ENCODE data around the gene P2RX6. TPM values are rescaled to one million over a fixed set of nuclear protein-coding genes. Genes with fewer than 3 reads are reported as not detected.

P2RX6 gene
- total and polyA plus RNA-seq, 7 experiments from 2014 or later, result 0.15 to 1.7 (median 0.65) TPM; not detected in 1

- Histone ChIP-seq H3K27ac (ENCODE audit: low read depth, low read length) (no peak overlapping the region), H3K27me3 (ENCODE audit: control insufficient read depth in 2 of 2, insufficient read depth in 2 of 2, low read length in 2 of 2) (no peaks in the 10 kb centered on the region), H3K36me3 (ENCODE audit: control insufficient read depth in 2 of 3, insufficient read depth in 3 of 3, low read length in 3 of 3) (peaks cover 0 to 64% (median 7%) of the 10 kb centered on the region in 3 experiments), H3K4me3 (ENCODE audit: low read length) (no peak overlapping the region), H3K9me3 (ENCODE audit: control insufficient read depth in 2 of 3, low read length in 3 of 3) (no peaks in the 10 kb centered on the region), H3K4me1 (ENCODE audit: control insufficient read depth in 2 of 2, insufficient read depth in 2 of 2, low read length in 2 of 2) (peaks cover 0 to 5% of the 10 kb centered on the region in 2 donors)
- peaks cover 0 to 16% (median 8%) of the 10 kb centered on the region in 7 donors for H3K4me1 Mint-ChIP-seq
- no peak overlapping the region for H3K27ac Mint-ChIP-seq
- no peak for DNase-seq
- H3K27me3 Mint-ChIP-seq, result no peaks in the 10 kb centered on the region
- POLR2A ChIA-PET, result interaction anchor here (1.7 to 2.7 kb wide), 2 partner anchors 7 to 13 kb away, joined by 8 to 21 read pairs; partner anchors contain the start of genes LZTR1 and THAP7
- CTCF ChIA-PET, result no interaction called here
- H3K4me3 Mint-ChIP-seq, result no peak overlapping the region
- intact Hi-C loops (cut with micrococcal nuclease), result loop anchor here in 1 of 2 donors (10.0 kb wide), 1 partner anchor 855 kb away; no protein-coding TSS in a partner anchor
- peaks cover 0 to 1% (median 0%) of the 10 kb centered on the region in 11 donors for H3K9me3 Mint-ChIP-seq
- peaks cover 0 to 12% (median 5%) of the 10 kb centered on the region in 5 donors for H3K36me3 Mint-ChIP-seq
- no peak for ATAC-seq
These were observed 25.4 kb upstream of the P2RX6 start for GRCh38 chr22:20989323-20990138.

GRCh38 chr22:20990184-20991180 is 24.5 kb upstream of the P2RX6 start:
- Mint-ChIP-seq H3K4me1 (peaks cover 0 to 16% (median 8%) of the 10 kb centered on the region in 7 donors), H3K27me3 (no peaks in the 10 kb centered on the region), H3K9me3 (peaks cover 0 to 1% (median 0%) of the 10 kb centered on the region in 11 donors), H3K4me3 (no peak overlapping the region), H3K27ac (peak overlapping the region in 2 of 9 donors; percentile 62 to 72), H3K36me3 (peaks cover 0 to 12% (median 5%) of the 10 kb centered on the region in 5 donors)
- POLR2A ChIA-PET, result interaction anchor here (1.5 to 2.7 kb wide), 3 partner anchors 8 to 12 kb away, joined by 5 to 21 read pairs (median 8); partner anchors contain the start of genes LZTR1 and THAP7
- Histone ChIP-seq H3K4me1 (ENCODE audit: control insufficient read depth in 2 of 2, insufficient read depth in 2 of 2, low read length in 2 of 2) (peaks cover 0 to 5% of the 10 kb centered on the region in 2 donors), H3K36me3 (ENCODE audit: control insufficient read depth in 2 of 3, insufficient read depth in 3 of 3, low read length in 3 of 3) (peaks cover 0 to 70% (median 7%) of the 10 kb centered on the region in 3 experiments), H3K27ac (ENCODE audit: low read depth, low read length) (no peak overlapping the region), H3K27me3 (ENCODE audit: control insufficient read depth in 2 of 2, insufficient read depth in 2 of 2, low read length in 2 of 2) (no peaks in the 10 kb centered on the region), H3K9me3 (ENCODE audit: control insufficient read depth in 2 of 3, low read length in 3 of 3) (no peaks in the 10 kb centered on the region), H3K4me3 (ENCODE audit: low read length) (no peak overlapping the region)
- intact Hi-C loops (cut with micrococcal nuclease), result no loop called here
- CTCF ChIA-PET, result no interaction called here
- DNase-seq, result no peak
- no peak for ATAC-seq

DNA sequence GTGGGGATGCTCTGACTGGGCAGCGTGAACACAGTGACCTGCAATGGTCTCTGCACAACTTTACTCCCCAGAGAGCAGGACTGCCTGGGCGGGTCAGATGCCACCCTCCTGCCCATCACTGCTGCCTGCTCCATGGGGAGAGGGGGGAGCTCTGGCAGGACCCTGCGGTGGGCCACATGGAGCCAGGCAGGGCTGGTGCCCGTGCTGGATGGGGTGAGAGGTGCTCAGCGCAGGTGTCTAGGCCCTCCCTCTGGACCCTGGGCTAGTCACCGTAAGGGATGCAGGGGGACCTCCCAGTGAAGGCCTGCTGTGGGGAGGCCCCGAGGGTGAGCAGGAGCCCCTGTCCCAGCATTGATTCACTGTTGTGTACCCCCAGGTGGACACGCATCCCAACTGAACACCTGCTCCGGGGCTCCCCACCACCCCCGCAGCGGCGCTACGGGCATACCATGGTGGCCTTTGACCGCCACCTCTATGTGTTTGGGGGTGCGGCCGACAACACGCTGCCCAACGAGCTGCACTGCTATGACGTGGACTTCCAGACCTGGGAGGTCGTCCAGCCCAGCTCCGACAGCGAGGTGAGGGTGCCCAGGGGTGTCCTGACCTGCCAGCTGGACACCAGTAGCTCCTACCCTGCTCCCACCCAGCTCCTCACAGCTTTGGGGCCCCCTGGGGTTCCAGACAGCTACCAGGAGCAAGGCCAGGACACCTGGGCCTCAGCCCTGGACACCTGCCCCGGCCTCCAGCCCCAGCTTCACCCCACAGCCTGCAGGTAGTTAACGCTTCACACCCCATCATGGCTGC is 23.5 kb upstream of the P2RX6 start:
- DNase-seq, result no peak
- peaks cover 0 to 1% (median 0%) of the 10 kb centered on the region in 11 donors for H3K9me3 Mint-ChIP-seq
- POLR2A ChIA-PET, result interaction anchor here (0.7 to 2.7 kb wide), 4 partner anchors 8 to 150 kb away, joined by 3 to 21 read pairs (median 6); partner anchors contain the start of genes LZTR1 and THAP7
- H3K4me1 Mint-ChIP-seq, result peaks cover 0 to 12% (median 6%) of the 10 kb centered on the region in 7 donors
- H3K27me3 Mint-ChIP-seq, result no peaks in the 10 kb centered on the region
- intact Hi-C loops (cut with micrococcal nuclease), result no loop called here
- no peak overlapping the region for H3K27ac Mint-ChIP-seq
- H3K36me3 Mint-ChIP-seq, result peaks cover 0 to 8% (median 2%) of the 10 kb centered on the region in 5 donors
- ATAC-seq, result no peak
- Histone ChIP-seq H3K27ac (ENCODE audit: low read depth, low read length) (no peak overlapping the region), H3K27me3 (ENCODE audit: control insufficient read depth in 2 of 2, insufficient read depth in 2 of 2, low read length in 2 of 2) (no peaks in the 10 kb centered on the region), H3K4me1 (ENCODE audit: control insufficient read depth in 2 of 2, insufficient read depth in 2 of 2, low read length in 2 of 2) (peaks cover 0 to 5% of the 10 kb centered on the region in 2 donors), H3K4me3 (ENCODE audit: low read length) (no peak overlapping the region), H3K36me3 (ENCODE audit: control insufficient read depth in 2 of 3, insufficient read depth in 3 of 3, low read length in 3 of 3) (peaks cover 0 to 73% (median 7%) of the 10 kb centered on the region in 3 experiments), H3K9me3 (ENCODE audit: control insufficient read depth in 2 of 3, low read length in 3 of 3) (no peaks in the 10 kb centered on the region)
- H3K4me3 Mint-ChIP-seq, result no peak overlapping the region
- CTCF ChIA-PET, result interaction anchor here (0.6 kb wide), 1 partner anchor 543 kb away, joined by 4 read pairs; no protein-coding TSS in a partner anchor

GRCh38 chr22:20992056-20992442 is 22.9 kb upstream of the P2RX6 start:
- H3K36me3 ChIP-seq (ENCODE audit: control insufficient read depth in 2 of 3, insufficient read depth in 3 of 3, low read length in 3 of 3), result peaks cover 0 to 79% (median 7%) of the 10 kb centered on the region in 3 experiments
- Mint-ChIP-seq H3K4me1 (peaks cover 0 to 9% (median 4%) of the 10 kb centered on the region in 7 donors), H3K4me3 (no peak overlapping the region), H3K27ac (no peak overlapping the region), H3K9me3 (peaks cover 0 to 1% (median 0%) of the 10 kb centered on the region in 11 donors), H3K27me3 (no peaks in the 10 kb centered on the region), H3K36me3 (peaks cover 0 to 4% (median 0%) of the 10 kb centered on the region in 5 donors)
- H3K9me3 ChIP-seq (ENCODE audit: control insufficient read depth in 2 of 3, low read length in 3 of 3), result no peaks in the 10 kb centered on the region
- no peak overlapping the region for H3K4me3 ChIP-seq (ENCODE audit: low read length)
- no peaks in the 10 kb centered on the region for H3K27me3 ChIP-seq (ENCODE audit: control insufficient read depth in 2 of 2, insufficient read depth in 2 of 2, low read length in 2 of 2)
- ChIA-PET CTCF (interaction anchor here (0.6 kb wide), 1 partner anchor 543 kb away, joined by 4 read pairs; no protein-coding TSS in a partner anchor), POLR2A (interaction anchor here (0.7 to 2.7 kb wide), 2 partner anchors 10 to 151 kb away, joined by 3 to 21 read pairs; partner anchors contain the start of gene THAP7)
- intact Hi-C loops (cut with micrococcal nuclease), result no loop called here
- no peak for ATAC-seq
- DNase-seq, result no peak
- H3K27ac ChIP-seq (ENCODE audit: low read depth, low read length), result no peak overlapping the region
- H3K4me1 ChIP-seq (ENCODE audit: control insufficient read depth in 2 of 2, insufficient read depth in 2 of 2, low read length in 2 of 2), result peaks cover 0 to 5% of the 10 kb centered on the region in 2 donors

DNA sequence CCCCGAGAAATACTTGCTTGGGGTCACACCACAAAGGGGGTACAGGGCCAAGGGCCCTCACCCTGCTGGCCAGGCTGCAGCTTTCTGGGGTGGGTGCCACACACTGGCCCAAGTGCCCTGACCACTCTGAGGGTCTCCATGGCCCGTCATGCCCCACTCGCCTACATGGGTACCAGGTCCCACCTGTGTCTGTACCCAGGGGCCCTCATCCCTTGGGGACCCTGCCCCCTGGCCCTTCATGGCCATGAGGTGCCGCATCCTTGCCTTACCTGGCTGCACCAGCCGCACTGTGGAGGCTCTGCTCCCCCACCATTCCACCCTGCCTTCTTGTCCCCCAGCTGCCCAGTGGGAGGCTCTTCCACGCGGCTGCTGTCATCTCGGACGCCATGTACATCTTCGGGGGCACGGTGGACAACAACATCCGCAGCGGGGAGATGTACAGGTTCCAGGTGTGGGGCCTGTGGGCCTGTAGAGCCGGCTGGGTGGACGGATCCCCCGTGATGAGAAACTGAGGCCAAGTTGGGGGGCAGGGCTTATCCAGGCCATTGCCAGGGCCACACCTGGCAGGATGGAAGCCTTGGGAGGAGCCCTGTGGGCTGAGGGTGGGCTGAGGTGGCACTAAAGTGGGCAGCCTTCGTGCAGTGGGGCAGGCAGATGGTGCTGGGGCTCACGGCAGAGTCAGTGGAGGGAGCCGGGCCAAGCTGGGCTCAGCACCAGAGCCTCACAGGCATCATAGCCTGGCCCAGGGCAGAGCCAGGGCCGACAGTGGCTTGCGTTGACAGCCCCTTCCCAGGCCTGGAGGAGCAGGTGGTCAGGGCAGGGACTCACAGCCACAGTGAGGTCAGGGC is 22.3 kb upstream of the P2RX6 start:
- Mint-ChIP-seq H3K36me3 (peaks cover 0 to 2% (median 0%) of the 10 kb centered on the region in 5 donors), H3K4me1 (peaks cover 0 to 9% (median 4%) of the 10 kb centered on the region in 7 donors), H3K4me3 (no peak overlapping the region), H3K9me3 (peaks cover 0 to 1% (median 0%) of the 10 kb centered on the region in 11 donors), H3K27me3 (no peaks in the 10 kb centered on the region), H3K27ac (no peak overlapping the region)
- no peaks in the 10 kb centered on the region for H3K27me3 ChIP-seq (ENCODE audit: control insufficient read depth in 2 of 2, insufficient read depth in 2 of 2, low read length in 2 of 2)
- H3K27ac ChIP-seq (ENCODE audit: low read depth, low read length), result no peak overlapping the region
- DNase-seq, result no peak
- no peaks in the 10 kb centered on the region for H3K9me3 ChIP-seq (ENCODE audit: control insufficient read depth in 2 of 3, low read length in 3 of 3)
- ChIA-PET POLR2A (interaction anchor here (0.7 kb wide), 1 partner anchor 152 kb away, joined by 3 read pairs; no protein-coding TSS in a partner anchor), CTCF (interaction anchor here (0.6 kb wide), 1 partner anchor 544 kb away, joined by 4 read pairs; no protein-coding TSS in a partner anchor)
- peaks cover 0 to 5% of the 10 kb centered on the region in 2 donors for H3K4me1 ChIP-seq (ENCODE audit: control insufficient read depth in 2 of 2, insufficient read depth in 2 of 2, low read length in 2 of 2)
- H3K36me3 ChIP-seq (ENCODE audit: control insufficient read depth in 2 of 3, insufficient read depth in 3 of 3, low read length in 3 of 3), result peaks cover 0 to 80% (median 7%) of the 10 kb centered on the region in 3 experiments
- ATAC-seq, result no peak
- intact Hi-C loops (cut with micrococcal nuclease), result no loop called here
- no peak overlapping the region for H3K4me3 ChIP-seq (ENCODE audit: low read length)
